ENCODE data around the gene CACNA1C. TPM values are rescaled to one million over a fixed set of nuclear protein-coding genes. Genes with fewer than 3 reads are reported as not detected.

The CACNA1C gene
- total RNA-seq, 1 experiment from 2014 or later, result 1.1 TPM

GRCh38 chr12:2634471-2634870, 581.7 kb downstream of the CACNA1C start:
- Histone ChIP-seq H2BK5ac (ENCODE audit: insufficient read length, low read length) (no peak overlapping the region), H3K4me2 (ENCODE audit: insufficient read depth, insufficient read length, low read length) (no peak overlapping the region), H3K4me1 (ENCODE audit: insufficient read depth, low read length) (no peaks in the 10 kb centered on the region), H4K5ac (ENCODE audit: insufficient read length, low read depth, low read length) (no peak overlapping the region), H3K79me2 (ENCODE audit: insufficient read depth, low read length) (no peaks in the 10 kb centered on the region), H3K23me2 (ENCODE audit: insufficient read length, low read depth, low read length, poor library complexity, severe bottlenecking) (no peaks in the 10 kb centered on the region), H2AK5ac (ENCODE audit: insufficient read length, low read length) (no peak overlapping the region), H2BK12ac (ENCODE audit: insufficient read length, low read depth, low read length) (no peak overlapping the region), H2BK20ac (ENCODE audit: low read depth, low read length, poor library complexity, severe bottlenecking) (no peak overlapping the region), H4K20me1 (ENCODE audit: control insufficient read depth, insufficient read depth, insufficient read length) (no peaks in the 10 kb centered on the region), H3K18ac (ENCODE audit: insufficient read length, low read depth, low read length) (no peak overlapping the region), H3K9me3 (ENCODE audit: control insufficient read depth, low read depth, low read length) (no peaks in the 10 kb centered on the region), H3K79me1 (ENCODE audit: insufficient read depth, low read depth, low read length, poor library complexity, severe bottlenecking) (no peaks in the 10 kb centered on the region), H3K9ac (ENCODE audit: extremely low read depth, insufficient read length, low read length) (no peak overlapping the region), H2BK120ac (ENCODE audit: low read depth, low read length, poor library complexity, severe bottlenecking) (no peak overlapping the region), H3K14ac (ENCODE audit: insufficient read depth, low read length) (no peak overlapping the region), H4K91ac (ENCODE audit: insufficient read length, low read depth, low read length) (no peak overlapping the region), H3K4ac (ENCODE audit: low read depth, low read length) (no peak overlapping the region), H3K27me3 (ENCODE audit: insufficient read depth, low read length) (no peaks in the 10 kb centered on the region; the same call in 1 of the 2 replicates), H3K56ac (ENCODE audit: insufficient read length, low read depth, low read length) (no peak overlapping the region), H4K8ac (replicated peaks; ENCODE audit: insufficient read length, low read depth, low read length) (no peak overlapping the region), H2AFZ (ENCODE audit: low read length) (no peak overlapping the region), H3K27ac (ENCODE audit: insufficient read length, low read depth, low read length) (no peak overlapping the region), H2BK15ac (ENCODE audit: low read depth, low read length) (no peak overlapping the region), H3K23ac (ENCODE audit: insufficient read length, low read depth, low read length) (no peak overlapping the region), H3T11ph (ENCODE audit: low read length) (no peak overlapping the region)
- H3K4me1 Mint-ChIP-seq, result peaks cover 9 to 11% of the 10 kb centered on the region in 2 experiments
- TF ChIP-seq CTCF (conservative IDR thresholded peaks at IDR 0.05), result no peak
- peaks cover 15% of the 10 kb centered on the region for H3K27me3 Mint-ChIP-seq (ENCODE audit: low read depth)
- DNase-seq, result no peak
- WGBS (ENCODE audit: extremely low coverage, insufficient read length, low lambda C conversion rate), result no CpG with 5 or more reads among the region's 2 CpGs
- no peak overlapping the region for H3K4me3 Mint-ChIP-seq
- H3K27ac Mint-ChIP-seq, result no peak overlapping the region; a peak in 1 of 7 replicates
- peaks cover 2 to 3% of the 10 kb centered on the region in 2 experiments; a peak in 2 of 5 replicates for H3K9me3 Mint-ChIP-seq
- H3K36me3 Mint-ChIP-seq (ENCODE audit: insufficient read depth in 1 of 3, low read depth in 3 of 3), result peaks cover 0 to 6% (median 0%) of the 10 kb centered on the region in 3 experiments; a peak in 2 of 7 replicates

Measured in H9 (cell line).